HEK293T (cell line): ENCODE data around the gene SRPX2.
A peak's percentile ranks its signal among the peaks of the same experiment; 100 is the strongest.

Source experiments
- CTCF ChIA-PET: fragments of 350-600 bp; formaldehyde crosslinking; extraction: SDS; loops from one replicate; lab custom pipeline; 2021; ENCODE audit warnings: antibody characterized with exemption, inconsistent platforms; lab: Yijun Ruan, JAX
- POLR2A ChIA-PET: fragments of 350-600 bp; formaldehyde crosslinking; extraction: SDS; loops from one replicate; lab custom pipeline; 2020; ENCODE audit warnings: antibody characterized with exemption, inconsistent platforms; lab: Yijun Ruan, JAX
- DNase-seq: peaks from one replicate; pipeline ENCODE4 v3.0.0; 2012; ENCODE audit warnings: mixed read lengths; ENCODE audit errors: extremely low spot score
- ARNT ChIP-seq: fragments of 450-650 bp; IDR thresholded peaks from 2 replicates; pipeline ENCODE4 v1.6.1; 2017; ENCODE audit warnings: mild to moderate bottlenecking
- BHLHE40 ChIP-seq: fragments of 450-650 bp; IDR thresholded peaks from 2 replicates; pipeline ENCODE4 v1.6.1; 2016; ENCODE audit warnings: mild to moderate bottlenecking, moderate library complexity, borderline replicate concordance
- CTBP1 ChIP-seq: fragments of 450-650 bp; IDR thresholded peaks from 2 replicates; pipeline ENCODE4 v1.6.1; 2016; ENCODE audit warnings: borderline replicate concordance
- ELF4 ChIP-seq: fragments of 450-650 bp; IDR thresholded peaks from 2 replicates; pipeline ENCODE4 v1.6.1; 2017; ENCODE audit warnings: antibody characterized with exemption
- FOXA1 ChIP-seq: fragments of 450-650 bp; IDR thresholded peaks from 2 replicates; pipeline ENCODE4 v1.6.1; 2016; ENCODE audit warnings: mild to moderate bottlenecking
- FOXK2 ChIP-seq: fragments of 450-650 bp; IDR thresholded peaks from 2 replicates; pipeline ENCODE4 v1.6.1; 2016; ENCODE audit warnings: mild to moderate bottlenecking
- FOXM1 ChIP-seq: fragments of 450-650 bp; IDR thresholded peaks from 2 replicates; pipeline ENCODE4 v1.6.1; 2017; ENCODE audit warnings: mild to moderate bottlenecking, borderline replicate concordance
- HDGF ChIP-seq: fragments of 450-650 bp; IDR thresholded peaks from 2 replicates; pipeline ENCODE4 v1.6.1; 2017; ENCODE audit warnings: antibody characterized with exemption, borderline replicate concordance
- L3MBTL2 ChIP-seq: fragments of 450-650 bp; conservative IDR thresholded peaks from 2 replicates; pipeline ENCODE4 v1.6.1; 2016; ENCODE audit warnings: mild to moderate bottlenecking
- LEF1 ChIP-seq: fragments of 450-650 bp; IDR thresholded peaks from 2 replicates; pipeline ENCODE4 v1.6.1; 2017; ENCODE audit warnings: mild to moderate bottlenecking, borderline replicate concordance
- NFRKB ChIP-seq: fragments of 450-650 bp; IDR thresholded peaks from 2 replicates; pipeline ENCODE4 v1.6.1; 2016; ENCODE audit warnings: mild to moderate bottlenecking, moderate library complexity
- PKNOX1 ChIP-seq: fragments of 450-650 bp; IDR thresholded peaks from 2 replicates; pipeline ENCODE4 v1.6.1; 2016
- SP1 ChIP-seq: fragments of 450-650 bp; IDR thresholded peaks from 2 replicates; pipeline ENCODE4 v1.6.1; 2017
- SUZ12 ChIP-seq: fragments of 450-650 bp; IDR thresholded peaks from 2 replicates; pipeline ENCODE4 v1.6.1; 2016; ENCODE audit warnings: mild to moderate bottlenecking
- TARDBP ChIP-seq: fragments of 450-650 bp; IDR thresholded peaks from 2 replicates; pipeline ENCODE4 v1.6.1; 2016
- ZNF384 ChIP-seq: fragments of 450-650 bp; IDR thresholded peaks from 2 replicates; pipeline ENCODE4 v1.6.1; 2016

SRPX2 gene

GRCh38 chrX:100648458-100649417 is 4.7 kb downstream of the SRPX2 start:
- POLR2A ChIA-PET: interaction anchor here (1.4 kb wide), 1 partner anchor 22 kb away, joined by 3 read pairs; no protein-coding TSS in a partner anchor
- TF ChIP-seq FOXM1 (no peak), ELF4 (no peak), NFRKB (no peak), L3MBTL2 (no peak), PKNOX1 (no peak), BHLHE40 (no peak), CTBP1 (no peak), FOXA1 (no peak), FOXK2 (no peak), SP1 (no peak)
- CTCF ChIA-PET: interaction anchor here (0.6 to 2.1 kb wide), 2 partner anchors 12 to 201 kb away, joined by 3 to 9 read pairs; partner anchors contain the start of gene TSPAN6
- no peak for DNase-seq

GRCh38 chrX:100649550-100650356 is 5.8 kb downstream of the SRPX2 start:
- ChIA-PET POLR2A (interaction anchor here (1.4 kb wide), 1 partner anchor 21 kb away, joined by 3 read pairs; no protein-coding TSS in a partner anchor), CTCF (interaction anchor here (2.1 kb wide), 1 partner anchor 13 kb away, joined by 9 read pairs; the partner anchor contains the start of gene TSPAN6)
- TF ChIP-seq CTBP1 (no peak), TARDBP (no peak), FOXK2 (no peak), L3MBTL2 (no peak), ELF4 (no peak), ZNF384 (no peak), FOXA1 (no peak), FOXM1 (no peak), PKNOX1 (no peak), SP1 (no peak), HDGF (no peak), ARNT (no peak), NFRKB (no peak), LEF1 (no peak), SUZ12 (no peak), BHLHE40 (no peak)
- no peak for DNase-seq

- TF ChIP-seq FOXK2 (no peak), L3MBTL2 (no peak), HDGF (no peak)
- POLR2A ChIA-PET: no interaction called here
- CTCF ChIA-PET: interaction anchor here (0.7 kb wide), 1 partner anchor 533 kb away, joined by 4 read pairs; no protein-coding TSS in a partner anchor
- no peak for DNase-seq
Observed at GRCh38 chrX:100650841-100651240, 6.8 kb downstream of the SRPX2 start.

- TF ChIP-seq TARDBP: no peak
- no peak for TF ChIP-seq NFRKB
- DNase-seq: no peak
- ChIA-PET CTCF (interaction anchor here (1.2 to 2.9 kb wide), 2 partner anchors 15 to 19 kb away, joined by 4 to 11 read pairs; partner anchors contain the start of gene TSPAN6), POLR2A (interaction anchor here (1.1 kb wide), 1 partner anchor 21 kb away, joined by 3 read pairs; no protein-coding TSS in a partner anchor)
Observed at GRCh38 chrX:100652266-100652665, 8.3 kb downstream of the SRPX2 start.

GRCh38 chrX:100654261-100654660 is 10.3 kb downstream of the SRPX2 start:
- ChIA-PET CTCF (interaction anchor here (0.6 to 2.9 kb wide), 11 partner anchors 8 to 244 kb away, joined by 3 to 11 read pairs (median 3); partner anchors contain the start of genes SRPX2 and TSPAN6), POLR2A (no interaction called here)
- TF ChIP-seq L3MBTL2 (0 out of 2 replicates have a peak, but pooled peaks have one; percentile 26), FOXM1 (no peak)
- DNase-seq: peak; percentile 46

- DNase-seq: no peak
- CTCF ChIA-PET: no interaction called here
- POLR2A ChIA-PET: no interaction called here
- TF ChIP-seq PKNOX1: no peak
- TF ChIP-seq ZNF384: no peak
- TF ChIP-seq L3MBTL2: no peak
- TF ChIP-seq SP1: no peak
- TF ChIP-seq BHLHE40: no peak
- no peak for TF ChIP-seq ARNT
- TF ChIP-seq FOXK2: no peak
- no peak for TF ChIP-seq LEF1
- TF ChIP-seq CTBP1: no peak
- TF ChIP-seq NFRKB: no peak
- no peak for TF ChIP-seq SUZ12
- no peak for TF ChIP-seq FOXA1
- no peak for TF ChIP-seq TARDBP
- no peak for TF ChIP-seq ELF4
- TF ChIP-seq FOXM1: no peak
- TF ChIP-seq HDGF: no peak
Observed at GRCh38 chrX:100658941-100659381, 15.0 kb downstream of the SRPX2 start.
